HepG2 (cell line): ENCODE results near the gene DMPK. TPM values are rescaled to one million over a fixed set of nuclear protein-coding genes. Genes with fewer than 3 reads are reported as not detected.

Experiments
- AHR ChIP-seq: IDR thresholded peaks from 2 replicates; pipeline ENCODE4 v1.6.1; 2018; ENCODE audit warnings: missing genetic modification reagents, missing compliant biosample characterization
- ATF5 ChIP-seq: sonication (generic); formaldehyde crosslinking; IDR thresholded peaks from 2 replicates; pipeline ENCODE4 v1.4.0; 2020; ENCODE audit warnings: mild to moderate bottlenecking, low read depth, missing genetic modification reagents
- DBP ChIP-seq: sonication (generic); formaldehyde crosslinking; IDR thresholded peaks from 2 replicates; pipeline ENCODE4 v1.4.0; 2020; ENCODE audit warnings: missing genetic modification reagents; ENCODE audit errors: not compliant biosample characterization
- E2F5 ChIP-seq: sonication (generic); formaldehyde crosslinking; conservative IDR thresholded peaks from 2 replicates; pipeline ENCODE4 v1.4.0; 2020; ENCODE audit warnings: missing genetic modification reagents
- FOXO4 ChIP-seq: sonication (generic); formaldehyde crosslinking; conservative IDR thresholded peaks from 2 replicates; pipeline ENCODE4 v1.8.1; 2023; ENCODE audit warnings: missing genetic modification reagents
- HOXA3 ChIP-seq: sonication (generic); formaldehyde crosslinking; IDR thresholded peaks from 2 replicates; pipeline ENCODE4 v1.5.0; 2020; ENCODE audit warnings: missing genetic modification reagents
- IKZF4 ChIP-seq: sonication (generic); formaldehyde crosslinking; IDR thresholded peaks from 2 replicates; pipeline ENCODE4 v1.5.1; 2020; ENCODE audit warnings: borderline replicate concordance, mild to moderate bottlenecking, low read depth, missing genetic modification reagents; ENCODE audit errors: not compliant biosample characterization
- MXD4 ChIP-seq: IDR thresholded peaks from 2 replicates; pipeline ENCODE4 v1.6.1; 2016; ENCODE audit warnings: mild to moderate bottlenecking, missing biosample characterization, missing genetic modification reagents
- NAIF1 ChIP-seq: sonication (generic); formaldehyde crosslinking; IDR thresholded peaks from 2 replicates; pipeline ENCODE4 v1.5.0; 2020; ENCODE audit warnings: mild to moderate bottlenecking, missing genetic modification reagents, borderline replicate concordance
- NFYC ChIP-seq: IDR thresholded peaks from 2 replicates; pipeline ENCODE4 v1.6.1; 2016; ENCODE audit warnings: missing genetic modification reagents, missing compliant biosample characterization
- PAX8 ChIP-seq: sonication (generic); formaldehyde crosslinking; IDR thresholded peaks from 2 replicates; pipeline ENCODE4 v1.8.0; 2022; ENCODE audit warnings: mild to moderate bottlenecking, missing genetic modification reagents, borderline replicate concordance
- PLRG1 ChIP-seq: fragments of 450-650 bp; conservative IDR thresholded peaks from 2 replicates; pipeline ENCODE4 v1.6.1; 2016
- REXO4 ChIP-seq: sonication (generic); formaldehyde crosslinking; IDR thresholded peaks from 2 replicates; pipeline ENCODE4 v1.8.0; 2022; ENCODE audit warnings: missing genetic modification reagents, mild to moderate bottlenecking, borderline replicate concordance
- SCMH1 ChIP-seq: sonication (generic); formaldehyde crosslinking; IDR thresholded peaks from 2 replicates; pipeline ENCODE4 v1.9.0; 2021; ENCODE audit warnings: missing genetic modification reagents, mild to moderate bottlenecking, borderline replicate concordance
- ZBTB26 ChIP-seq: IDR thresholded peaks from 2 replicates; pipeline ENCODE4 v1.6.1; 2016; ENCODE audit warnings: missing compliant biosample characterization, missing genetic modification reagents, borderline replicate concordance
- ZBTB33 ChIP-seq: sonication (generic); formaldehyde crosslinking; IDR thresholded peaks from 2 replicates; pipeline ENCODE4 v1.4.0; 2020; ENCODE audit warnings: missing genetic modification reagents
- ZEB1 ChIP-seq: IDR thresholded peaks from 2 replicates; pipeline ENCODE4 v1.6.1; 2012; ENCODE audit warnings: mild to moderate bottlenecking, low read depth, inconsistent platforms; ENCODE audit not compliant: insufficient replicate concordance
- ZNF234 ChIP-seq: sonication (generic); formaldehyde crosslinking; conservative IDR thresholded peaks from 2 replicates; pipeline ENCODE4 v1.5.1; 2020; ENCODE audit warnings: mild to moderate bottlenecking, missing genetic modification reagents
- ZNF510 ChIP-seq: sonication (generic); formaldehyde crosslinking; IDR thresholded peaks from 2 replicates; pipeline ENCODE4 v1.4.0; 2020; ENCODE audit warnings: low read depth, mild to moderate bottlenecking, missing genetic modification reagents
- ZNF563 ChIP-seq: sonication (generic); formaldehyde crosslinking; IDR thresholded peaks from 2 replicates; pipeline ENCODE4 v1.8.0; 2022; ENCODE audit warnings: mild to moderate bottlenecking, moderate library complexity, missing genetic modification reagents
- ZNF639 ChIP-seq: conservative IDR thresholded peaks from 2 replicates; pipeline ENCODE4 v1.6.1; 2018; ENCODE audit warnings: missing genetic modification reagents
- polyA plus RNA-seq, 8 experiments: library from polyadenylated mRNA; depleted of rRNA in 3 of 8; stranded (reverse) in 7 of 8; unstranded in 1 of 8; fragments of >200 nt; fragmentation: Illumina TruSeq in 4 of 8; extraction: Trizol in 4 of 8; gene quantifications; 2 replicates each; pipeline versions ENCODE4 v1.2.1 to v1.2.3, GENCODE V29; 2011 to 2016; ENCODE audit warnings: low read depth in 4 of 8, missing spikeins in 1 of 8, mixed read lengths in 1 of 8; ENCODE audit not compliant: insufficient read depth in 1 of 8
- total RNA-seq, 5 experiments: library from RNA; depleted of rRNA; stranded (reverse); fragments of >200 nt; fragmentation: Illumina TruSeq; extraction: Trizol; gene quantifications; 2 replicates each; pipeline ENCODE4 v1.2.3, GENCODE V29; 2016; ENCODE audit warnings: low read depth in 1 of 5

The DMPK gene
- total and polyA plus RNA-seq, 2 of the 13 experiments (the other 11 are each of a cell fraction or from before 2014, with no cell fraction given): 5.3 to 8.8 TPM

GRCh38 chr19:45792470-45793177, 10.3 kb upstream of the DMPK start, which contains the start of gene DMWD (continued):
- TF ChIP-seq ZBTB26 (CRISPR knock-in tag): no peak
- TF ChIP-seq REXO4 (CRISPR knock-in tag): no peak
- no peak for TF ChIP-seq MXD4 (CRISPR knock-in tag)
- TF ChIP-seq ZNF563 (CRISPR knock-in tag): no peak
- TF ChIP-seq AHR (CRISPR knock-in tag): no peak
- TF ChIP-seq E2F5 (CRISPR knock-in tag): 0 out of 2 replicates have a peak, but pooled peaks have one; percentile 15
- TF ChIP-seq IKZF4 (CRISPR knock-in tag): no peak
- no peak for TF ChIP-seq ZBTB33 (CRISPR knock-in tag)
- TF ChIP-seq ZNF639 (CRISPR knock-in tag): no peak; the same call in 1 of the 2 replicates
- TF ChIP-seq ZNF510 (CRISPR knock-in tag): peak; percentile 70; the same call in 1 of the 2 replicates
- TF ChIP-seq SCMH1 (CRISPR knock-in tag): no peak
- TF ChIP-seq PAX8 (CRISPR knock-in tag): no peak
- no peak for TF ChIP-seq PLRG1
- no peak for TF ChIP-seq DBP (CRISPR knock-in tag)
- peak; percentile 73 for TF ChIP-seq NFYC (CRISPR knock-in tag)
- TF ChIP-seq FOXO4 (CRISPR knock-in tag): no peak
- TF ChIP-seq ATF5 (CRISPR knock-in tag): no peak
- TF ChIP-seq HOXA3 (CRISPR knock-in tag): no peak
- no peak for TF ChIP-seq ZEB1
- TF ChIP-seq ZNF234: no peak
- TF ChIP-seq NAIF1: no peak
